ENCODE data around the gene RIOK2.

The RIOK2 gene

GRCh38 chr5:97141031-97141430 lies 42.0 kb downstream of the RIOK2 start:
- no peak overlapping the region for H3K27ac ChIP-seq
- TF ChIP-seq ZFX (IDR thresholded peaks at IDR 0.05) (no peak), CTCF (conservative IDR thresholded peaks at IDR 0.05) (no peak)

- peak overlapping the region; percentile 33; the same call in 1 of the 2 replicates for H3K27ac ChIP-seq
- 0 out of 2 replicates have a peak, but pooled peaks have one; percentile 8 for TF ChIP-seq CTCF (conservative IDR thresholded peaks at IDR 0.05)
Observed at GRCh38 chr5:97140250-97140649, 42.8 kb downstream of the RIOK2 start.

- H3K27ac ChIP-seq = no peak overlapping the region
- TF ChIP-seq ZFX (IDR thresholded peaks at IDR 0.05) (no peak), CTCF (conservative IDR thresholded peaks at IDR 0.05) (no peak)
Observed at GRCh38 chr5:97136475-97136874, 46.6 kb downstream of the RIOK2 start.

- H3K27ac ChIP-seq = no peak overlapping the region
- TF ChIP-seq CTCF (conservative IDR thresholded peaks at IDR 0.05) (no peak), ZFX (IDR thresholded peaks at IDR 0.05) (no peak)
Observed at GRCh38 chr5:97135868-97136267, 47.2 kb downstream of the RIOK2 start.

GRCh38 chr5:97134634-97135033 lies 48.4 kb downstream of the RIOK2 start:
- H3K27ac ChIP-seq = no peak overlapping the region
- TF ChIP-seq ZFX (IDR thresholded peaks at IDR 0.05) (no peak), CTCF (conservative IDR thresholded peaks at IDR 0.05) (no peak)

GRCh38 chr5:97133101-97133500 lies 49.9 kb downstream of the RIOK2 start:
- H3K27ac ChIP-seq = no peak overlapping the region

GRCh38 chr5:97131921-97132320 lies 51.1 kb downstream of the RIOK2 start:
- H3K27ac ChIP-seq = no peak overlapping the region
- no peak for TF ChIP-seq CTCF (conservative IDR thresholded peaks at IDR 0.05)
- no peak for TF ChIP-seq ZFX (IDR thresholded peaks at IDR 0.05)

More at GRCh38 chr5:97133101-97133500, 49.9 kb downstream of the RIOK2 start:
- TF ChIP-seq ZFX (IDR thresholded peaks at IDR 0.05) (no peak), CTCF (conservative IDR thresholded peaks at IDR 0.05) (no peak)
